ENCODE data around the gene MDP1. TPM values are rescaled to one million over a fixed set of nuclear protein-coding genes. Genes with fewer than 3 reads are reported as not detected.

The MDP1 gene
- total RNA-seq, result 10 to 100 TPM in 3 of 4 donors, 1 to 10 TPM in 1; 9.4 to 16.3 (median 12.1) TPM
- 10 to 100 TPM in 2 of 3 donors, 1 to 10 TPM in 1; 6.2 to 19.7 (median 13.0) TPM for polyA plus RNA-seq
- long read RNA-seq, donor 1, transcript MDP1-201 (6 exons, 730 nt), result major isoform, 5 of 5 reads
- long read RNA-seq, donor 1, partial matches to known transcripts, result 0 of 5 reads
- long read RNA-seq, donor 1, other reads (novel, unspliced or antisense), result 0 of 5 reads
- long read RNA-seq, donor 2, transcript MDP1-201 (6 exons, 730 nt), result major isoform, 6 of 8 reads
- long read RNA-seq, donor 2, partial matches to known transcripts, result 1 of 8 reads
- long read RNA-seq, donor 2, other reads (novel, unspliced or antisense), result 0 of 8 reads

- peak; percentile 77 to 85 (median 82) for ATAC-seq
- no peaks in the 10 kb centered on the region for H3K9me3 ChIP-seq
- H3K27me3 ChIP-seq (ENCODE audit: insufficient read depth in 3 of 3, low read length in 2 of 3), result no peaks in the 10 kb centered on the region
- peak within 1 kb of the TSS; percentile 80 for H3K4me3 ChIP-seq
- H3K27ac ChIP-seq, result peak within 1 kb of the TSS; percentile 87
- DNase-seq, result peak; percentile 85 to 91
- peaks cover 3 to 29% of the 10 kb centered on the region in 2 donors for H3K36me3 ChIP-seq (ENCODE audit: insufficient read depth in 1 of 2, low read depth in 1 of 2)
- TF ChIP-seq CTCF (IDR thresholded peaks at IDR 0.05), result peak; percentile 43
- intact Hi-C loops (cut with DNase I), result loop anchor here in 1 of 2 donors (2.0 kb wide), 1 partner anchor 27 kb away; the partner anchor contains the start of gene IPO4
- WGBS, 3 donors, result 0 to 1% (median 1%) methylated on average over 33 to 40 of the region's 40 CpGs
- peaks cover 20% of the 10 kb centered on the region for H3K4me1 ChIP-seq
Observed at GRCh38 chr14:24215495-24216344, at the start of gene MDP1. Gene MDP1 (minus strand): TSS chr14:24216066. CDS start chr14:24215955, 111 bp downstream.

- TF ChIP-seq CTCF (IDR thresholded peaks at IDR 0.05), result no peak
- WGBS, 3 donors, result 71 to 85% (median 73%) methylated on average over 6 of the region's 6 CpGs
- H3K27me3 ChIP-seq (ENCODE audit: insufficient read depth in 3 of 3, low read length in 2 of 3), result no peaks in the 10 kb centered on the region
- H3K4me3 ChIP-seq, result no peak overlapping the region
- H3K4me1 ChIP-seq, result no peaks in the 10 kb centered on the region
- ATAC-seq (no peak), DNase-seq (no peak)
- peaks cover 7 to 41% of the 10 kb centered on the region in 2 donors for H3K36me3 ChIP-seq (ENCODE audit: insufficient read depth in 1 of 2, low read depth in 1 of 2)
- intact Hi-C loops (cut with DNase I), result no loop called here
- no peaks in the 10 kb centered on the region for H3K9me3 ChIP-seq
- H3K27ac ChIP-seq, result no peak overlapping the region
Observed at GRCh38 chr14:24264298-24264697, 48.4 kb upstream of the MDP1 start.

- intact Hi-C loops (cut with DNase I), result no loop called here
- ATAC-seq (no peak), DNase-seq (no peak)
- Histone ChIP-seq H3K27me3 (ENCODE audit: insufficient read depth in 3 of 3, low read length in 2 of 3) (no peaks in the 10 kb centered on the region), H3K36me3 (ENCODE audit: insufficient read depth in 1 of 2, low read depth in 1 of 2) (peaks cover 3 to 37% of the 10 kb centered on the region in 2 donors), H3K27ac (no peak overlapping the region), H3K4me3 (no peak overlapping the region), H3K4me1 (no peaks in the 10 kb centered on the region), H3K9me3 (no peaks in the 10 kb centered on the region)
- WGBS, 3 donors, result 73 to 80% (median 75%) methylated on average over 6 of the region's 6 CpGs
- no peak for TF ChIP-seq CTCF (IDR thresholded peaks at IDR 0.05)
Observed at GRCh38 chr14:24263848-24264247, 48.0 kb upstream of the MDP1 start.

- Histone ChIP-seq H3K9me3 (no peaks in the 10 kb centered on the region), H3K27me3 (ENCODE audit: insufficient read depth in 3 of 3, low read length in 2 of 3) (no peaks in the 10 kb centered on the region), H3K36me3 (ENCODE audit: insufficient read depth in 1 of 2, low read depth in 1 of 2) (peaks cover 0 to 29% of the 10 kb centered on the region in 2 donors), H3K4me1 (no peaks in the 10 kb centered on the region), H3K4me3 (no peak within 1 kb of the TSS), H3K27ac (no peak within 1 kb of the TSS)
- intact Hi-C loops (cut with DNase I), result no loop called here
- TF ChIP-seq CTCF (IDR thresholded peaks at IDR 0.05), result no peak
- DNase-seq (no peak), ATAC-seq (no peak)
- WGBS, 3 donors, result 74 to 80% (median 78%) methylated on average over 13 to 14 of the region's 14 CpGs
Observed at GRCh38 chr14:24262821-24263733, 47.2 kb upstream of the MDP1 start, which contains the start of gene TGM1. Gene TGM1 (minus strand): TSS chr14:24263177. CDS start chr14:24262352, 825 bp downstream.
